ENCODE measurements around the gene TAL1.

Gene TAL1

DNA sequence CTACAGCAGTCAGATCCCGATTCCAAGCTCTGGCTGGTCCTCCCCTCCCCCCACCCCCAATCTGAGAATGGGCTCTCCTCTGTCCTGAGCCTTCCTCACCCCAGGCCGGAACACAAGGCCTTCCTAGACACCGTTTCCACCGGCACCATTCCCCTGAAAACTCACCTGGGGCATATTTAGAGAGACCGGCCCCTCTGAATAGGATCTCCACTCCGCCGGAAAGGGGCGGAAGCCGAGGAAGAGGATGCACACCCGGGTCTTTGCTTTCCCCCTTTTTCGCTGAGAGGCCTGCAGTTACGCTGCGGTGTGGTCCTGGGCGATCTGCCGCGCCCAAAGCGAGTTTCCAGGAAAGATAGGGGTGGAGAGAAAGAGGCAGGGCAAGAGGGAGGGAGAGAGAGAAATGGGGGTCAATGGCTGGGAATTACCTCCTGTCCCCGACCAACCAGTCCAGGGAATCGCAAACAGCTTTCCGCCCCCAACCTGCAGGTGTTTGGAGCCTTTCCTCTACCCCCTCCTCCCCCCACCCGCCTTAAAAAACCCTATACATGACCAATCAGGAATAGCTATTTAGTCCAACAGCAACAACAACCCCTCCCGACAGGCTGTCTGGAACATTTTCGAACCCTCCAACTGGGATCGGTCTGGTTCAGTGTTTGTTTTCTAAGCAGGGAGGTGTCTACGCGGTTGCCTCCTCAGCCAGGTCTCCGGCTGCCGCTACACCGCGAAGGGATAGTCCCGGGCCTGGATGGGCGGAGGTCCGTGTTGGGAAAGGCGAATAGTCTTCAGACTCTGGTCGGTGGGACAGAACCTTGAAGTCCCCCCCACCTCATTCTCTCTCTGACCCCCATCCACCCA, 2.8 kb downstream of the TAL1 start:
- DNase-seq: no peak

GRCh38 chr1:47228644-47229030, 3.4 kb downstream of the TAL1 start:
- no peak for DNase-seq

- DNase-seq: no peak
Observed at GRCh38 chr1:47227341-47228232, 4.4 kb downstream of the TAL1 start.

- no peak for DNase-seq
Observed at GRCh38 chr1:47226839-47227215, 5.2 kb downstream of the TAL1 start.

DNA sequence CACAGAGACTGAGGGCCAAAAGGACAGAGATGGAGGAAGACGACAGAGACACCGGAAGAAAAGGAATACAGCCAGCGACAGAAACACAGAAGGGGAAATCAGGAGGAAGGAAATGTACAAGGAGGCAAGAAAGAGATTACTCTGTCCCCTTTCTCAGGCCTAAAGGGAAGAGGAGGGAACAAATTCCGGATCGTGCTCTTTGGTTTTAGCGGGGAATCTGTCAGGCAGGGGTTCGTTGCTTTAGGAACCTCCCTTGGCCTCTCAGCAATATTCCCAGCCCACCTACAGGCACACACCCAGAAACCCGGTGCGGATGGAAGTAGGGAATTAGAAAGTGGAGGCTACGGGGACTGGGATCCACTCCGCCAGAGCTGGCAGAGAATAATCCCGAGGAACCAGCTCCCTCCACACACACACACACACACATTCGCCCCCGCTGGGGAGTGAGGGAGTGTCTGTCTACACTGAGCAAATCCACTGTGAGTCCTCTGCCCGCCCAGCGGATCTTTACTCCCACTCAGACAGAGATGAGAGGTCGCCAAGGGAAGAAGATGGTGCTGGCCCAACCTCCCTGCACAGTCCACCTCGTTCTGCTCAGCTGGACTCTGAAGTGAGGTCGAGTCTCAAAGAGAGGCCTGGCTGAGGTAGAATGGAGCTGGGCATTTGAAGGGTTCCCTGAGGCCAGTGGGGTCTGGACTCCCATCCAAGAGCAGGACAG, 5.7 kb downstream of the TAL1 start:
- DNase-seq: no peak

- no peak for DNase-seq
Observed at GRCh38 chr1:47225430-47226100, 6.5 kb downstream of the TAL1 start.

- DNase-seq: no peak
Observed at GRCh38 chr1:47224676-47225399, 7.2 kb downstream of the TAL1 start.

- no peak for DNase-seq
Observed at GRCh38 chr1:47223921-47224675, 7.9 kb downstream of the TAL1 start.

DNA sequence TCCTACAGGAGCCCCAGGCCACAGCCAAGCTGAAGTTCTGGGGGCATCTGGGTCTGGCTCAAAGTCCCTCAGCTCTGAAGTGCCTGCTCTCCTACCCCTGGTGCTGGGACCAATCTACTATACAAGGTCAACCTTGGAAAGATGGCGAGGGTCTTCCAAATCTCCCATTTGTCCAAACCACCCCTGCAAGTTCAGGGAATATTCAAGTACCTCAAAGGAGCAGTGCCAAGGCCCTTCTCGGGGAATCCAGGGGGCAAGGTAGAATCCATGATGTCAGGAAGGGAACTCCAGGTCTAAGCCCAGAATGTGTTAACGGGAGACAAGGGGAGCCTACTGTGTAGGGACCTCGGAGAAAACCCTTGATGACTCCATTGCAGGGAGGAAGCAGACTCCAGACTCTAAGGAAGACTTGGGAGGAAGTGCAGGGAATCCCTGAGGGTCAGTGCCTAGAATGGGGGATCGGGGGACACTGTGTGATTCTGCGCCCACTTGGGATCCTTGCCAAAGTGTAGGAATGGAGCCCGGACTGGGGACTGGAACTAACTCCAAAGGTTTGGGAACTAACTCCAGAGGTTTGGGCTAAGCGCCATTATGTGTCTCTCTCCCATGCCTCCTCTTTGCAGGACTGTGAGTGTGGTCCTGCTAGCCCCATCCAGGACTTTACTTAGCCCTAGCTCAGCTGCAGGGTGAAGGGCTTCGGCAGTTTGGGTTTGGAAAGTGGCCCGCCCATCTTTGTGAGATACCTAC, 8.7 kb downstream of the TAL1 start:
- DNase-seq: no peak

DNA sequence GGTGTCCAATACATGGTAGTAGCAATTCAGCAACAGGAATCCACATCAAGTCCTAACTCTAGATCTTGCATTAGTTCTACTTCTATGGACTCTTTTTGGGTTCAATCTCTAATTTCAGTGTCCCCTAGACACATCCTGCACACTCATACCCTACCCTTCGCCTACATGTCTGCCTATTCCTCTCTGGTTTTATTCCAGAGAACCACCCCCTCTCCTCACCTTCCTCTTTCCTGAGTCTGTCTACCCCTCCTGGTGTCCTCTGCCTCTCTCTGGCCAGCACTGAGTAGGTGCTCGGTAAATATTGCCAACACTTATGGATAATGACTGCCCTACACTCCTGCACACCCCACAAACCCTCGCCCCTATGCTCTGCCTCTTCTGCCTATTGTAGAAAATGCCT, 9.5 kb downstream of the TAL1 start:
- DNase-seq: no peak

DNA sequence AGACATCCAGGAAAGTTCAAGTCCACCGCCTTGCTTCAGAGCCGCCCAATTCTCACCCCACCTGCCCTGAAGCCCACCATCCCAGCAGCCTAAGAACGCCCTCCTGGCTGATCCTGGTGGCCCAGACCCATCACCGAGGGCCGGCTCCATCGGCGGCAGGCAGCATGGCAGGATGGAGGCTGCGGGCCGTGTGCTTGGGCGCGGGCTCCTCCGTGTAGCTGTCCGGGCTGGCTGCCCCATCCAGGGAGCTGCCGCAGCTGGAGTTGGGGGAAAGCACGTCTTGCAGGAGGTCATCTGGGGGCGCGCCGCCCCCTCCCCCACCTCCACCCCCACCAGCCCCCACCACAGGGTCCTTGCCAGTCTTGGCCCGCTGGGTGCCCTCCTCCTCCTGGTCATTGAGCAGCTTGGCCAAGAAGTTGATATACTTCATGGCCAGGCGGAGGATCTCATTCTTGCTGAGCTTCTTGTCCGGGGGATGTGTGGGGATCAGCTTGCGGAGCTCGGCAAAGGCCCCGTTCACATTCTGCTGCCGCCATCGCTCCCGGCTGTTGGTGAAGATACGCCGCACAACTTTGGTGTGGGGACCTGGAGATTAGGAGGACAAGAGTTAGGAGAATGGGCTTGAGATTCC, 12.3 kb downstream of the TAL1 start:
- no peak for DNase-seq

DNA sequence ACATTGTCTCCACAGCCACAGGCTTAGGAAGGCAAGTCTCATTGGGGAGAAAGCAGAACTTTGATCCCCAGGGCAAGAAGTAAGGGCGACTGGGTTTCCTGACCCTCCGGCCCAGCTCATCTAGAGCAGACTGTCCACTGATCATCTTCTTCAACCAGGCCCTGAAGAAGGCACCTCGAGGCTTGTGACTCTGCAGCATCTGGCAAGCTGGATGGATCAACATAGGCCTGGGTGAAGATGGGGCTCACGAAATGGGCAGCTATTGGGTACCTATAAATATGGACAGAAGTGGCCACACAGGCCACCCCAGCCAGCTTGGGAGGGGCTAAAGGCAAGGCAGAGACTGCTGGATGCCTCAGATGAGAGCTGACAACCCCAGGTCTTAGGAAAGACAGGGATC, 13.0 kb downstream of the TAL1 start:
- DNase-seq: no peak

DNA sequence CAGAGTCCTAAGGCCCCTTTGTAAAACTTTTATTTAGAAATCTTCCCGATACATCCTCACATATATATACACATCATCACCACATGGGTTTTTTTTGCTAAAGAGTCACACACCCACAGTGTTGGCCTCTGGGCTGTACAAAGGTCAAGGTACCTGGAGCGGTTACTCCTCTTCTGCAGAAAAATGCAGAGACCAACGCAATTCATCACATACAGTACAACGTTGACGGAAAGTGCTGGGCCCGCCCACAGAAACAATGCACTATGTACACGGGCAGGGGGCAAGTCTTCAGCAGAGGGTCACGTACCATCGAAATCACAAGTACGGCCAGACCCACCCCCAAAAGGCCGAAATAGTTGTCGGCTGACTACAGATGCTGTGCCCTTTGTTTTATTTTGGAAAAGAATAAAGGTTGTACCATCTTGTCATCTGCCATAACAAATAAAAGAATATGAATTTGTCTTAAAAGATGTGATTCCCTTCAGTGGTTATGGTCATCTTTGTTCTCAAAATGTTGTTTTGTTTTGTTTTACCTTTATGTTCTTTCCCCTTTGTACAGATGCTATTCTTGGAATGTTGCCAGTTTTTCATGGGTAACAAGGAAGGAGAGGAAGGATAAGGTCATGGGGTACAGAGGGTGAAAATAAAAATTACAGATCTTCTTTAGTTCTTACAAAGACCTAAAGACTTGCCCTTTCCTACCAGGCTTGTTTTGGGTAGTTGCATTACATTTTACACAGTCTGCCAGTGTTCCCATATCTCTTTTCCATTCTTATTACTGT, 15.6 kb downstream of the TAL1 start:
- no peak for DNase-seq

- no peak for DNase-seq
Observed at GRCh38 chr1:47215713-47216112, 16.3 kb downstream of the TAL1 start.

- no peak for DNase-seq
Observed at GRCh38 chr1:47214549-47214948, 17.5 kb downstream of the TAL1 start.

- DNase-seq: no peak
Observed at GRCh38 chr1:47213230-47213963, 18.6 kb downstream of the TAL1 start.

- no peak for DNase-seq
Observed at GRCh38 chr1:47212636-47213229, 19.3 kb downstream of the TAL1 start.

- DNase-seq: no peak
Observed at GRCh38 chr1:47211796-47212269, 20.2 kb downstream of the TAL1 start.

Measured in NCI-H526 treated with DMSO at 0.1 percent for 48 hours (cell line).